GM19239 (cell line): ENCODE data around the gene PCDHGB2.
A peak's percentile ranks its signal among the peaks of the same experiment; 100 is the strongest.
"Not testable (repeated sequence)": the region's sequence is repeated elsewhere in the genome, so short reads cannot be mapped to it uniquely, and the experiment has no call there.

Experiments used
- DNase-seq: peaks from one replicate; pipeline ENCODE4 v3.0.0; 2011; ENCODE audit warnings: low spot score; ENCODE audit not compliant: insufficient read length
- FAIRE-seq: peaks from 2 replicates; lab custom pipeline; 2011; peaks lifted over from hg19 to GRCh38; lab: Jason Lieb, UNC

PCDHGB2 gene

GRCh38 chr5:141359790-141360426, at the start of gene PCDHGB2:
Gene PCDHGB2, plus strand, starts transcription at chr5:141359994. Its CDS starts 142 bp downstream, at chr5:141360136.
- DNase-seq (peak; percentile 58), FAIRE-seq (peak; percentile 85)

DNA sequence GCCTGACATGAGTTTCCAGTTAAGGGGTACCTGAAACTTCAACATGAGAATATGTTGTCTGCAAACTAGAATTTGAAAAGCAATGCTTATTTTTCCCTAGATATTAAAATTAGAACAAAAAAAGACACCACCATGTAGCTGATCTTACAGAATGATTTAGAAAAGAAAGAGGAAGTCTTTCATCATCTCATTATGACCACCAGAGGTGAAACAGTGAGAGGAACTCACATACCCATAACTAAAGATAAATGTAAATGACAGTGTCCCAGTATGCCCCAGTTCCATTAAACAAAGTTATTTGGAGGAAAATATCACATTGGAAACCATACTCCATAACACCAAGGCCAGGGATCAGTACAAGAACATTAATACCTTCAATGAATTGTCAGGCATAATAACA, 46.1 kb upstream of the PCDHGB2 start:
- FAIRE-seq (no peak), DNase-seq (no peak)

DNA sequence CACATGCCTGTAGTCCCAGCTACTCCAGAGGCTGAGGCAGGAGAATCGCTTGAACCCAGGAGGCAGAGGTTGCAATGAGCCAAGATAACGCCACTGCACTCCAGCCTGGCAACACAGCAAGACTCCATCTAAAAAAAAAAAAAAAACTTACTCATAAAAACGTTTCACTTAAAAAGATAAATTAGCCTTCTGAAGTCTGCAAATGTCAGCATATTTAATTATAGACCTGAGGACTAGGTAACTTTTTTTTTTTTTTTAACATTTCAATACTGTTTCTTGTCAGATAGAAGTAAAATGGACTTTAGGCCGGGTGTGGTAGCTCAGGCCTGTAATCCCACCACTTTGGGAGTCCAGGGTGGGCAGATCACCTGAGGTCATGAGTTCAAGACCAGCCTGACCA, 42.8 kb upstream of the PCDHGB2 start:
- FAIRE-seq, DNase-seq: not testable (repeated sequence)

DNA sequence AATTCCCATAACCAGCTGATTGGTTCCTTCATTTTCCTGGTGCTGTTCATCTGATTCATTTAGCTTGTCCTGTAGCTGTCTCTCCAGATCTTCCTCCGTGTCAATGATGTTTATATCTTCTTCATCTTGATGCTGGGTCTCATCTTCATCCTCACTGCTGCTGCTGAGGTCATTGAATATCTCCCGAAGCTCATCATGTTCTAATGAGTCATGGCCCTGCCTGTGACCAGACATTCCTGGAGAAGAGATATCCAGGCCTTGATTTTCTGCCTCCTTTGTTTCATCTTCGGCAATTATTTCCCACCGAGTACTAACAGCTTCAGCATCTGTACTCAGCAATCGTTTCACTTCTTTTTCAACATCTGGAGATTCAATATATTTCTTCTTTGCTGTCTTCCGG, 40.6 kb upstream of the PCDHGB2 start:
- FAIRE-seq = no peak

GRCh38 chr5:141319699-141320098, 40.1 kb upstream of the PCDHGB2 start:
- peak; percentile 4 for FAIRE-seq
- no peak for DNase-seq

More for the DNA sequence above, 40.6 kb upstream of the PCDHGB2 start:
- no peak for DNase-seq

DNA sequence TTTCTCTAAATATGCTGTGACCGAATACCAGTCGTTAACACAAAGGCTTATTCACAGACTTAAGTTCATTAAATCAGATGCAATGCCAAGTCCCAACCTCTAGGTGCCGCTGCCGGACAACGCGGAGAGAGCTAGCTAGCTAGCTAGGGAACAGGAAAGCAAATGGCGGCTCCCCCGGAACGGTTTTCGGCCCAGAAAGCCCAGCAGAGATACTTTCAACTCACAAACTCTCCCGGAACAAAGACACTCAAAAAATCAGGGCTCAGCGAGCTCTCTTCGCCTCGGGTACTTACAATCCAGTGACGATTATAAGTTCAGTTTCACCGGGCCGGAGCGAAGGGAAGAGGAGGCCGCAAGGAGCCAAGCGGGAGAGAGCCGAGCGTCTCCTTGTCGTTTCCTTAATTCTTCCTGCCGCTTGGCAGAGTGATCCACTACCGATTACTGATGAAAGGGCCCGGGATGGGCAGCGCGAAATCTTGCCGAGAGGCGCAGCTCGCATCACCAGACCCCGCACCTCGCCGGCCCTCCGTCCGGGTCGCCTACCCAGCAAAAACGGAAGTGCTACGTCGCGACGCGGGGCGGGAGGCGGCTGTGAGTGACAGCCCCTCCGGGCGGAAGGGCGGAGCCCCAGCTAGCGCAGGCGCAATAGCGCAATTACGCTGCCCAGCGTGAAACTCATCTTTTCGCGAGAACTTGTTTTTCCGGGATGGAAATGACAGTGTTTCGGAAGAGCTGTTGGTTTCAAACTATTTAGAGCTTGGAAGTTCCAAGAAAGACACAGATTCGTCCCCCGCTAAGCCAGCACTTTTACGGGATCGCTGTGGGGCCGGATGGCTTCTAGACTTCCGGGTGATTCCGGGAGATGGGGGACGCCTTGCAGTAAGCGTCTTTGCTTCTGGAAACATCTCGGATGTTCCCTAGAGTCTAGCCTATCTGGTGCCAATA, 39.3 kb upstream of the PCDHGB2 start, which contains the start of gene TAF7:
TAF7 (minus strand) TSS at position 560 of the 945 bp plus-strand sequence. CDS start 740 bp downstream, outside the sequence.
- peak; percentile 97 for FAIRE-seq

DNA sequence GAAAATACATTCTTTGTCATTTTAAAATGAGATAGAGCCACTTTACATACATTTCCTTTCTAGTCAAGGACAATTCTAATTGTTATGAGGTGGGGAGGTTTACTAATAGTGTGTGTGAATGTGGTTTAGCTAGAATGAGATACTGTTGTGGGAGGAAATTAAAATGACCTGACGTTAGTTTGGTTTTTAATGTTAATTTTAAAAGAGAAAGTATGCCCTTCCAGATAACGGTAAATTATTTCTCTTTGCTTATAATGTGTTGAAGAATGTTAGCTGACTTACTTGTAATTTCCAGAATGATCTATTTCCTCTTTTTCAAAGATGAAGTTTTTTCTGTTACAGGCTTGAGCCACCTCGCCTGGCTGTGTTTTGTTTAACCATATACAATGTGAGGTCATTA, 37.5 kb upstream of the PCDHGB2 start:
- FAIRE-seq (no peak), DNase-seq (no peak)

More for the DNA sequence above, 39.3 kb upstream of the PCDHGB2 start, which contains the start of gene TAF7:
- peak; percentile 64 for DNase-seq

GRCh38 chr5:141326088-141326854, 33.5 kb upstream of the PCDHGB2 start:
- FAIRE-seq (no peak), DNase-seq (no peak)

- DNase-seq (no peak), FAIRE-seq (no peak)
Measured at GRCh38 chr5:141328231-141328630, 31.6 kb upstream of the PCDHGB2 start.

DNA sequence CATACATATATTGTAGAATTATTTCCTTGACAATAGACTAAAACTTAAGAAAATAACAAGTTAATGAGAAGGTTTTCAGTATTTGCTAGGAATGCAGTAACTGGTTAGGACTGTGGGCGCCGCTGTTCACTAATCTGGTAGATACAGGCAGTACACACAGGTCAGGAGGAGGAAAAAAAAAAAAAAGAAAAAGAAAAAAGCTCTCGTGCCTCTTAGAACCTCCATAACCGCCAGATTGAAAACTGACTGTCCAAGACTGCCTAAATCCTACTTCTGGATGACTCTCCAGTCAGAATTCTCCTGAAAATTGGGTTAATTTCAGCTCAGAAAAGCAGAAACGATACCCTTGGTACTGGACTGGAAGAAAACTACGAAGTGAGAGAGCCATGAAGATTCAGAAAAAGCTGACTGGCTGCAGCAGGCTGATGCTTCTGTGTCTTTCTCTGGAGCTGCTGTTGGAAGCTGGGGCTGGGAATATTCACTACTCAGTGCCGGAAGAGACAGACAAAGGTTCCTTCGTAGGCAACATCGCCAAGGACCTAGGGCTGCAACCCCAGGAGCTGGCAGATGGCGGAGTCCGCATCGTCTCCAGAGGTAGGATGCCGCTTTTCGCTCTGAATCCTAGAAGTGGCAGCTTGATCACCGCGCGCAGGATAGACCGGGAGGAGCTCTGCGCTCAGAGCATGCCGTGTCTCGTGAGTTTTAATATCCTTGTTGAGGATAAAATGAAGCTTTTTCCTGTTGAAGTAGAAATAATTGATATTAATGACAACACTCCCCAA, 29.3 kb upstream of the PCDHGB2 start, which contains the start of gene PCDHGA1:
PCDHGA1 (plus strand) TSS at position 216 of the 782 bp plus-strand sequence.
- no peak for DNase-seq
- no peak for FAIRE-seq

- FAIRE-seq, DNase-seq: not testable (repeated sequence)
Measured at GRCh38 chr5:141332571-141332970, 27.2 kb upstream of the PCDHGB2 start.

GRCh38 chr5:141338538-141339306, 21.1 kb upstream of the PCDHGB2 start, which contains the start of gene PCDHGA2:
Gene PCDHGA2, plus strand, starts transcription at chr5:141338760.
- no peak for FAIRE-seq
- DNase-seq = no peak

- not testable (repeated sequence) for DNase-seq, FAIRE-seq
Measured at GRCh38 chr5:141340781-141341354, 18.9 kb upstream of the PCDHGB2 start.

DNA sequence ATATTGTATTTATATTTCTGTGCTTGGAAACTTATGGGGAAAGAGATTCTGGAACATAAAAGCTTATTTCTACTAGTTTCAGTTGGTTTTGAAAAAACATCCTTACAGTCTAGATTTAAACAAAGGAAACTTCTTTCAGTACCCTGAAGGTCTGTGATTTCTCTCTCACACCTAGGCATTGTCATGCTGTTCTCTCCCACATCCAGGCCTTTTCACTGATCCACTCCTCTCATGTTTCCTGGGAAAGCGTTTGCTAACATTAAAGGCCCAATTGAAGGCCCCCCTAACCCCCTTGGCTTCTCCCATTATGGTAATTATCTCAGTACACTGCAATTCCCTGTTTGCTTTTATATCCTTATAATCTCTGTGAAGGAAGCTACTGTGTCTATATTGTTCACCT, 17.0 kb upstream of the PCDHGB2 start:
- FAIRE-seq (no peak), DNase-seq (no peak)

DNA sequence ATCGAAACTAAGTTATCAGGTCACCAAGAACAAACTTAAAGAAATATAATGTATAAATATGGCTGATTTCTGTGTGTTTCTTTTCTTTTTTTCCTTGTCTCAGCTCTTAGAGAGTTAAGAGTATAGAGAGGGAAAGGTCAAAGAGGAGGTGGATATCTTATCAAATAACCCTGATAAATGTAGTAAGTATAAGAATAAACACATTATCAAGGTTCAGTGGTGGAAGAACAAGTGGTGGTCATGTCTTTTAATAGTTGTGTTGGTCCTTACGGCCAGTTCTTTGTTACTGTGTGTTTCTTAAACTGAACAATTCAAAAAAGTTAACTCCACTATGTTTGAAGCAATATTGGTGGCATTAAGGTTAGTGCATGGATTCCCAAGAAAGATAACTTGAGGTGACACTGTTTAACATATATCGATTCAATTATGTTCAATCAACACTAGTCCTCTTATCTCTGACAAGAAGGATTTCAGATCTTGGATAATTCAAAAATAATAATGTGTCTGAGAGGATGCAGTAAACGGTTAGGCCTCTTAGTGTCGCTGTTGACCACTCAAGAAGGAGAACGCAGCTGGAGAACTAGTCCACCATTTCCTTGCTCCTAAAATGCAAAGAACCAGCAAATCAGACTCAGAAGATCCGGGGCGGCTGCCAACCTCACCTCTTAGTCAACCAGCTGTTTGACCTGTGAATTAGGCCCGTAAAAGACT, 16.4 kb upstream of the PCDHGB2 start, which contains the start of gene PCDHGA3:
PCDHGA3 (plus strand) TSS at position 588 of the 711 bp plus-strand sequence. CDS start 205 bp downstream, outside the sequence.
- no peak for DNase-seq
- no peak for FAIRE-seq

DNA sequence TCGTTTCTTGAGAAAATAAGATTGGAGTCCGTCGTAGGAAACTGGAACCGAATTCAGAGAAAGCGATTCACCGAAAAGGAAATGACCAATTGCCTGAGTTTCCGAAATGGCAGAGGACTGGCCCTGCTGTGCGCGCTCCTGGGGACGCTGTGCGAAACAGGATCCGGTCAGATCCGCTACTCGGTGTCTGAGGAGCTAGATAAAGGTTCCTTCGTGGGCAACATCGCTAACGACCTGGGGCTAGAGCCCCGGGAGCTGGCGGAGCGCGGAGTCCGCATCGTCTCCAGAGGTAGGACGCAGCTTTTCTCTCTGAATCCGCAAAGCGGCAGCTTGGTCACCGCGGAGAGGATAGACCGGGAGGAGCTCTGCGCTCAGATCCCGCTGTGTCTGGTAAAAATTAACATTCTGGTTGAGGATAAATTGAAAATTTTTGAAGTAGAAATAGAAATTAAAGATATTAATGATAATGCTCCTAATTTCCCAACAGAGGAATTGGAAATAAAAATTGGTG, 15.8 kb upstream of the PCDHGB2 start:
- no peak for DNase-seq
- no peak for FAIRE-seq

- FAIRE-seq (no peak), DNase-seq (no peak)
Measured at GRCh38 chr5:141345327-141345726, 14.5 kb upstream of the PCDHGB2 start.
